ENCODE measurements around the gene ANO7. TPM values are rescaled to one million over a fixed set of nuclear protein-coding genes. Genes with fewer than 3 reads are reported as not detected.

Gene ANO7
- total and polyA plus RNA-seq, 2 of the 13 experiments (the other 11 are each of a cell fraction or from before 2014, with no cell fraction given) = 4.1 to 4.9 TPM

DNA sequence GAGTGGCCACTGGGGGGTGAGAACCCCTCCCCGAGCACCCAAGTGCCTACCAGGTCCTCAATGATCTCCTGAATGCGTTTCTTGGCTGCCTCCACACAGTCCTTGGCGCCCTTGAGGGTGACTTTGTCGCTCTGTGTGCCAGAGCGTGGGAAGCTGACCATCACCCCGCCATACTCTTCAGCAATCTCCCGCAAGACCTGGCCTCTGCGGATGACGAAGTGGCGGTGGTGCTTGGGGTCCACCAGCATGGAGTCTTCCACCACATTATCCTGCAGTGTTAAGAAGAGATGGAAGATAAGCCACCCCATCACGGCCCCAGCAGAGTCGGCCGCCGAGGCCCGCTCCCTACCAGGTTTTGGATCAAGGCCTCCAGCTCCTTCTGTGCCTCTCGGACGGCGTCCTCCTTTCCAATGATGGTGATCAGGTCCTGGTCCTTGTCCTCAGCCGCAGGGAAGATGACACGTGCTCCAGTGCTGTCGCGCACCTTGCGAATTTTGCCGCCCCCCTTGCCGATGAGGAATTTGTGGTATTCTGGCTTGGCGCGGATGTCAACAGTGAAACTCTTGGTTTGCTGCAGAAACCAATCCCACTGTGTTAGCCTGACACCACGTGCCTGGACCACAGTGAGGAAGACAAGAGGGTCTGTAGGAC, 51.2 kb downstream of the ANO7 start (continued):
- TF ChIP-seq, protein P1, sequence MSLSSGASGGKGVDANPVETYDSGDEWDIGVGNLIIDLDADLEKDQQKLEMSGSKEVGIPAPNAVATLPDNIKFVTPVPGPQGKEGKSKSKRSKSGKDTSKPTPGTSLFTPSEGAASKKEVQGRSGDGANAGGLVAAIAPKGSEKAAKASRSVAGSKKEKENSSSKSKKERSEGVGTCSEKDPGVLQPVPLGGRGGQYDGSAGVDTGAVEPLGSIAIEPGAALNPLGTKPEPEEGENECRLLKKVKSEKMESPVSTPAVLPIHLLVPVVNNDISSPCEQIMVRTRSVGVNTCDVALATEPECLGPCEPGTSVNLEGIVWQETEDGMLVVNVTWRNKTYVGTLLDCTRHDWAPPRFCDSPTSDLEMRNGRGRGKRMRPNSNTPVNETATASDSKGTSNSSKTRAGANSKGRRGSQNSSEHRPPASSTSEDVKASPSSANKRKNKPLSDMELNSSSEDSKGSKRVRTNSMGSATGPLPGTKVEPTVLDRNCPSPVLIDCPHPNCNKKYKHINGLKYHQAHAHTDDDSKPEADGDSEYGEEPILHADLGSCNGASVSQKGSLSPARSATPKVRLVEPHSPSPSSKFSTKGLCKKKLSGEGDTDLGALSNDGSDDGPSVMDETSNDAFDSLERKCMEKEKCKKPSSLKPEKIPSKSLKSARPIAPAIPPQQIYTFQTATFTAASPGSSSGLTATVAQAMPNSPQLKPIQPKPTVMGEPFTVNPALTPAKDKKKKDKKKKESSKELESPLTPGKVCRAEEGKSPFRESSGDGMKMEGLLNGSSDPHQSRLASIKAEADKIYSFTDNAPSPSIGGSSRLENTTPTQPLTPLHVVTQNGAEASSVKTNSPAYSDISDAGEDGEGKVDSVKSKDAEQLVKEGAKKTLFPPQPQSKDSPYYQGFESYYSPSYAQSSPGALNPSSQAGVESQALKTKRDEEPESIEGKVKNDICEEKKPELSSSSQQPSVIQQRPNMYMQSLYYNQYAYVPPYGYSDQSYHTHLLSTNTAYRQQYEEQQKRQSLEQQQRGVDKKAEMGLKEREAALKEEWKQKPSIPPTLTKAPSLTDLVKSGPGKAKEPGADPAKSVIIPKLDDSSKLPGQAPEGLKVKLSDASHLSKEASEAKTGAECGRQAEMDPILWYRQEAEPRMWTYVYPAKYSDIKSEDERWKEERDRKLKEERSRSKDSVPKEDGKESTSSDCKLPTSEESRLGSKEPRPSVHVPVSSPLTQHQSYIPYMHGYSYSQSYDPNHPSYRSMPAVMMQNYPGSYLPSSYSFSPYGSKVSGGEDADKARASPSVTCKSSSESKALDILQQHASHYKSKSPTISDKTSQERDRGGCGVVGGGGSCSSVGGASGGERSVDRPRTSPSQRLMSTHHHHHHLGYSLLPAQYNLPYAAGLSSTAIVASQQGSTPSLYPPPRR (CRISPR knock-in tag; IDR thresholded peaks at IDR 0.05; ENCODE audit: borderline replicate concordance) = no peak
- no peak for TF ChIP-seq RBAK (CRISPR knock-in tag; IDR thresholded peaks at IDR 0.05)

DNA sequence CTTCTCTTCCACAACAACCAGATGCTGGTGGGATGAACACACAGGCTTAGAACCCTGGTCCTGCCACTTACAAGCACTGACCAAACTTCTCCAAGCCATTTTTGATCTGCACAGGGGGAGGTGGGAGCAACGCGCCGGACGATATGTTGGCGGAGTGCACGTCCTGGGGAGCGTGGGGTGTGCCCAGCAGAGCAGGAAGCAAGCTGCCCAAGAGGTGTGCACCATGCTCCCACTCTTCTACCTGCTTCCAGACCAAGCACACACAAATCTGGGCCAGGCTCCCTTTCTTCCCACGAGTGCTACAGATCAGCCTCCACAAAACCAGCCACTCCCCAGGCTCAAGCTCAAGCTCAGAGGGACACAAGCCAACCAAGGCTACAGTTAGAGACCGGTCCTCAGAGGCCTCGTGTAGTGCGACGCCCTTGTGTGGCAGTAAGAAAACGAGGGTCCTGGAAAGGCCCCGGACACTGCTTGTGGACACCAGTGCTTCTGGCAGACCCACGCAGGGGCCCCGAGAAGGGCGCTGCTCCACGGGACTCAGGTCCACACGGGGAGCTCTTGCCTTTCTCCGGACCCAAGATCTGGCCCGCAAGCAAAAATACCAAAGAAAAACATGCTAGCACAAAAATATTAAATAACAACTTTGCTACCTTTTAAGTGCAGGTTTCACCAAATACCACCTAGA, 52.0 kb downstream of the ANO7 start:
- BruUV-seq (replicated peaks) = no TSS peak
- Histone ChIP-seq H2AFZ (ENCODE audit: low read length) (no peak overlapping the region), H3K27me3 (ENCODE audit: control insufficient read depth in 1 of 2, insufficient read depth in 2 of 2, low read length in 2 of 2) (no peaks in the 10 kb centered on the region), H4K20me1 (ENCODE audit: insufficient read depth, low read length) (peaks cover 31% of the 10 kb centered on the region; the same call in 1 of the 2 replicates), H3K36me3 (replicated peaks in 1 of 2; ENCODE audit: control insufficient read depth in 1 of 2, insufficient read depth in 2 of 2, low read length in 2 of 2) (peaks cover 75 to 97% of the 10 kb centered on the region in 2 experiments), H3K4me3 (replicated peaks in 1 of 3; ENCODE audit: insufficient read depth in 1 of 3, low read depth in 2 of 3, low read length in 3 of 3) (no peak overlapping the region), H3K79me2 (ENCODE audit: insufficient read depth, low read length) (peaks cover 12% of the 10 kb centered on the region), H3K9ac (ENCODE audit: insufficient read depth, low read depth, low read length) (no peak overlapping the region), H3K4me1 (ENCODE audit: insufficient read depth, low read length) (no peaks in the 10 kb centered on the region), H3K27ac (ENCODE audit: extremely low read length, insufficient read depth, low read length) (no peak overlapping the region), H3K9me3 (ENCODE audit: low read length) (no peaks in the 10 kb centered on the region), H3K4me2 (ENCODE audit: low read depth, low read length) (no peak overlapping the region)
- peak; percentile 16 for TF ChIP-seq RBM22 (optimal IDR thresholded peaks at IDR 0.05; ENCODE audit: low read length)
- 0 out of 2 replicates have a peak, but pooled peaks have one; percentile 31 for TF ChIP-seq POLR2G (IDR thresholded peaks at IDR 0.05; ENCODE audit: low read depth, low read length)
- TF ChIP-seq AGO2 (optimal IDR thresholded peaks at IDR 0.05; ENCODE audit: low read depth, low read length) = peak; percentile 78
- no peak for TF ChIP-seq HOXA3 (CRISPR knock-in tag; IDR thresholded peaks at IDR 0.05)
- intact Hi-C loops (cut with micrococcal nuclease; ENCODE audit: unreplicated experiment) (no loop called here), in situ Hi-C loops (cut with HindIII; ENCODE audit: extremely low pct_ligation_motif_present, low pct_unique_long_range_greater_than_20kb) (no loop called here)
- CTCF ChIA-PET (ENCODE audit: low intra/inter-chr PET ratio, low total read pairs) = no interaction called here
- no peak for FAIRE-seq
- ATAC-seq = no peak
- DNase-seq (ENCODE audit: low spot score) = no peak
- POLR2A ChIA-PET = no interaction called here
- WGBS (ENCODE audit: low lambda C conversion rate) = 98% methylated on average over 21 of the region's 21 CpGs
